ENCODE results near the gene TCF23.
A peak's percentile ranks its signal among the peaks of the same experiment; 100 is the strongest.
"Not testable (repeated sequence)": the region's sequence is repeated elsewhere in the genome, so short reads cannot be mapped to it uniquely, and the experiment has no call there.

The TCF23 gene

GRCh38 chr2:27189989-27190388 is 41.2 kb downstream of the TCF23 start:
- DNase-seq (ENCODE audit: low read depth in 2 of 2) = no peak

- DNase-seq (ENCODE audit: low read depth in 2 of 2) = peak in 1 of 2 donors; percentile 23
These were observed 42.4 kb downstream of the TCF23 start for GRCh38 chr2:27191070-27191829.

GRCh38 chr2:27194538-27195354 is 45.9 kb downstream of the TCF23 start:
- no peak for DNase-seq (ENCODE audit: low read depth in 2 of 2)

- DNase-seq (ENCODE audit: low read depth in 2 of 2) = not testable (repeated sequence)
These were observed 47.0 kb downstream of the TCF23 start for GRCh38 chr2:27195799-27196198.

- not testable (repeated sequence) for DNase-seq (ENCODE audit: low read depth in 2 of 2)
These were observed 49.3 kb downstream of the TCF23 start for GRCh38 chr2:27198068-27198467.

- no peak for DNase-seq (ENCODE audit: low read depth in 2 of 2)
These were observed 49.8 kb downstream of the TCF23 start for GRCh38 chr2:27198627-27199026.

GRCh38 chr2:27199241-27199640 is 50.4 kb downstream of the TCF23 start:
- no peak for DNase-seq (ENCODE audit: low read depth in 2 of 2)

- no peak for DNase-seq (ENCODE audit: low read depth in 2 of 2)
These were observed 52.9 kb downstream of the TCF23 start for GRCh38 chr2:27201675-27202074.

GRCh38 chr2:27202854-27203253 is 54.0 kb downstream of the TCF23 start:
- DNase-seq (ENCODE audit: low read depth in 2 of 2) = no peak

- DNase-seq (ENCODE audit: low read depth in 2 of 2) = no peak
These were observed 54.9 kb downstream of the TCF23 start for GRCh38 chr2:27203741-27204140.

- no peak for DNase-seq (ENCODE audit: low read depth in 2 of 2)
These were observed 55.8 kb downstream of the TCF23 start for GRCh38 chr2:27204566-27204965.

GRCh38 chr2:27205206-27205605 is 56.4 kb downstream of the TCF23 start:
- no peak for DNase-seq (ENCODE audit: low read depth in 2 of 2)

- DNase-seq (ENCODE audit: low read depth in 2 of 2) = no peak
These were observed 57.5 kb downstream of the TCF23 start for GRCh38 chr2:27206346-27206745.

Data from stimulated activated CD4-positive, alpha-beta T cell treated with anti-CD3 and anti-CD28 coated beads, Interleukin-1b, Interleukin-23, amount 100 ng/mL, for 4 hours (primary cell).